Measurements from ENCODE around the gene GAPDHS. TPM values are rescaled to one million over a fixed set of nuclear protein-coding genes. Genes with fewer than 3 reads are reported as not detected.

Gene GAPDHS
- total and polyA plus RNA-seq, 2 of the 4 experiments (the other 2 are of a cell fraction) = not detected

GRCh38 chr19:35585848-35586247 lies 52.6 kb downstream of the GAPDHS start, which contains the start of gene PMIS2:
TSS of gene PMIS2 (plus strand) at chr19:35586173. CDS start at chr19:35586260, 87 bp downstream.
- H4K20me1 ChIP-seq (ENCODE audit: insufficient read depth, low read length) = no peaks in the 10 kb centered on the region
- H3K4ac ChIP-seq (ENCODE audit: low read depth, low read length) = no peak within 1 kb of the TSS
- H3K79me1 ChIP-seq (ENCODE audit: low read depth in 1 of 2, low read length in 2 of 2) = no peaks in the 10 kb centered on the region
- intact Hi-C loops (cut with micrococcal nuclease) = no loop called here
- H2AK5ac ChIP-seq (ENCODE audit: low read depth, low read length) = no peak within 1 kb of the TSS
- no CpG with 5 or more reads among the region's 16 CpGs for WGBS, 2 experiments (ENCODE audit: extremely low coverage in 2 of 2, insufficient read length in 1 of 2)
- no peaks in the 10 kb centered on the region for H3K4me1 ChIP-seq (ENCODE audit: control insufficient read depth, insufficient read depth, low read length)
- CTCF ChIA-PET = no interaction called here
- dilution Hi-C loops (cut with HindIII; ENCODE audit: low sequenced_read_pairs, unreplicated experiment) = no loop called here
- H3K27ac ChIP-seq (ENCODE audit: insufficient read depth, low read length) = no peak within 1 kb of the TSS
- H2BK5ac ChIP-seq (ENCODE audit: low read depth, low read length, poor library complexity, severe bottlenecking) = no peak within 1 kb of the TSS
- no peak within 1 kb of the TSS for H3K18ac ChIP-seq (ENCODE audit: low read depth, low read length)
- H4K8ac ChIP-seq (ENCODE audit: low read depth in 2 of 2, low read length in 2 of 2) = no peak within 1 kb of the TSS
- H3K23ac ChIP-seq (ENCODE audit: low read depth, low read length) = no peak within 1 kb of the TSS
- no peak within 1 kb of the TSS for H3K4me2 ChIP-seq (ENCODE audit: low read depth, low read length)
- H2AK9ac ChIP-seq (replicated peaks; ENCODE audit: low read depth, low read length, poor library complexity) = peak within 1 kb of the TSS; percentile 65
- H3K9me1 ChIP-seq (ENCODE audit: insufficient read depth, low read length) = no peaks in the 10 kb centered on the region
- no TSS peak for BruUV-seq (replicated peaks)
- H3K36me3 ChIP-seq (ENCODE audit: control insufficient read depth, insufficient read depth, low read length) = no peaks in the 10 kb centered on the region
- no peaks in the 10 kb centered on the region; the same call in 1 of the 2 replicates for H3K9me3 ChIP-seq (ENCODE audit: control insufficient read depth, insufficient read depth, low read length)
- H3K4me3 ChIP-seq (ENCODE audit: insufficient read depth, low read depth, low read length) = no peak within 1 kb of the TSS
- H2BK20ac ChIP-seq (ENCODE audit: low read depth, low read length) = no peak within 1 kb of the TSS
- H2AFZ ChIP-seq (replicated peaks; ENCODE audit: low read length, poor library complexity) = peak within 1 kb of the TSS; percentile 70
- in situ Hi-C loops (cut with MboI; ENCODE audit: low sequenced_read_pairs) = loop anchor here (25.0 kb wide), 1 partner anchor 249 kb away; the partner anchor contains the start of genes CD22 and FFAR1
- H4K91ac ChIP-seq (ENCODE audit: insufficient read depth, low read depth, low read length) = no peak within 1 kb of the TSS
- no peak within 1 kb of the TSS for H3K14ac ChIP-seq (replicated peaks; ENCODE audit: low read depth, low read length)
- H3K27me3 ChIP-seq (ENCODE audit: control insufficient read depth, insufficient read depth, low read length) = peaks cover 4% of the 10 kb centered on the region
- H2BK120ac ChIP-seq (ENCODE audit: low read depth, low read length) = no peak within 1 kb of the TSS
- ATAC-seq (ENCODE audit: low read depth) (peak; percentile 42; the same call in 1 of the 2 replicates), DNase-seq (no peak)
- H3K56ac ChIP-seq (ENCODE audit: extremely low read depth, insufficient read depth, low read length) = no peak within 1 kb of the TSS
- no peak within 1 kb of the TSS for H4K5ac ChIP-seq (ENCODE audit: low read depth, low read length)
- POLR2A ChIA-PET (ENCODE audit: unreplicated experiment) = no interaction called here
- TF ChIP-seq MAFK (IDR thresholded peaks at IDR 0.05; ENCODE audit: low read depth, low read length) (no peak), FOS (IDR thresholded peaks at IDR 0.05; ENCODE audit: low read depth, low read length) (no peak), ELK1 (IDR thresholded peaks at IDR 0.05; ENCODE audit: borderline replicate concordance, low read depth, low read length) (no peak), RFX5 (IDR thresholded peaks at IDR 0.05; ENCODE audit: low read depth, low read length) (no peak), SMC3 (IDR thresholded peaks at IDR 0.05; ENCODE audit: low read depth, low read length) (no peak), CHD1 (IDR thresholded peaks at IDR 0.05; ENCODE audit: low read depth, low read length) (no peak), RCOR1 (IDR thresholded peaks at IDR 0.05; ENCODE audit: insufficient replicate concordance, low read length) (no peak)
- H3K9ac ChIP-seq (ENCODE audit: low read depth, low read length) = no peak within 1 kb of the TSS
- H2BK15ac ChIP-seq (ENCODE audit: low read depth, low read length) = no peak within 1 kb of the TSS
